SK-N-MC (cell line): Measurements from ENCODE around the gene ARID4B.

Experiments
- EZH2 ChIP-seq: fragments of 200-600 bp; sonication (generic); IDR thresholded peaks from one replicate; pipeline ENCODE4 v1.6.1; 2017; ENCODE audit warnings: antibody characterized with exemption
- FOXP2 ChIP-seq: optimal IDR thresholded peaks from 2 replicates; pipeline ENCODE3; 2011; ENCODE audit warnings: mild to moderate bottlenecking, moderate library complexity; ENCODE audit not compliant: insufficient read depth; ENCODE audit errors: extremely low read length, control extremely low read depth
- POLR2AphosphoS5 ChIP-seq: IDR thresholded peaks from 2 replicates; pipeline ENCODE4 v1.6.1; 2012; ENCODE audit warnings: mild to moderate bottlenecking, low read depth, low read length, borderline replicate concordance

DNA sequence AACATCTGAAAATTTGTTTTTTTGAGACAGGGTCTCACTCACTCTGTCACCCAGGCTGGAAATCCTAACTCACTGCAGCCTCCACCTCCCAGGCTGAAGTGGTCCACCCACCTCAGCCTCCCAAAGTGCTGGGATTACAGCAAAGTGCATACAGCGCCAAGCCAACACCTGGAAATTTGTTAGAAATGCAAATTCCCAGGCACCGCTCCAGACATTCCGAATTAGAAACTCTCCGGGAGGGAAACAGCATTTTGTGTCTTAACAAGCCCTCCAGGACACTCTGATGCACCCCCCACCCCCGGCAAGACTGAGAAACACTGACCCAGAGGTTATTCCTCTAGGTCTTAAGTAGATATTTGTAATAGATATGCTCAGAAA is 49.1 kb downstream of the ARID4B start:
- TF ChIP-seq POLR2AphosphoS5, result no peak
- no peak for TF ChIP-seq FOXP2
- TF ChIP-seq EZH2, result no peak
